ENCODE data around the gene PREB. TPM values are rescaled to one million over a fixed set of nuclear protein-coding genes. Genes with fewer than 3 reads are reported as not detected.

PREB gene
- total and polyA plus RNA-seq, 2 of the 13 experiments (the other 11 are each of a cell fraction or from before 2014, with no cell fraction given) = 112 to 192 TPM

GRCh38 chr2:27085673-27086089 is 48.8 kb downstream of the PREB start (continued):
- TF ChIP-seq SNAPC4 (CRISPR knock-in tag; IDR thresholded peaks at IDR 0.05) (0 out of 2 replicates have a peak, but pooled peaks have one; percentile 12), ZKSCAN1 (IDR thresholded peaks at IDR 0.05; ENCODE audit: low read length) (no peak), SNRNP70 (IDR thresholded peaks at IDR 0.05; ENCODE audit: low read depth, low read length) (no peak), ATF7 (IDR thresholded peaks at IDR 0.05) (no peak), ATF7 (CRISPR knock-in tag; IDR thresholded peaks at IDR 0.05) (no peak), ZNF598 (CRISPR knock-in tag; IDR thresholded peaks at IDR 0.05; ENCODE audit: borderline replicate concordance) (no peak), ZNF484 (CRISPR knock-in tag; IDR thresholded peaks at IDR 0.05; ENCODE audit: borderline replicate concordance, low read depth) (no peak), NFIC (IDR thresholded peaks at IDR 0.05; ENCODE audit: low read length) (no peak), ZNF382 (CRISPR knock-in tag; IDR thresholded peaks at IDR 0.05; ENCODE audit: borderline replicate concordance) (no peak), ZNF121 (CRISPR knock-in tag; IDR thresholded peaks at IDR 0.05) (peak; percentile 56; the same call in 1 of the 2 replicates), SSRP1 (CRISPR knock-in tag; IDR thresholded peaks at IDR 0.05) (no peak), ZNF276 (CRISPR knock-in tag; IDR thresholded peaks at IDR 0.05; ENCODE audit: low read depth) (no peak; the same call in 1 of the 2 replicates), ZSCAN20 (CRISPR knock-in tag; IDR thresholded peaks at IDR 0.05; ENCODE audit: borderline replicate concordance) (no peak), ZNF563 (CRISPR knock-in tag; IDR thresholded peaks at IDR 0.05) (no peak), PITX1 (CRISPR knock-in tag; IDR thresholded peaks at IDR 0.05) (peak; percentile 66), RNF2 (conservative IDR thresholded peaks at IDR 0.05; ENCODE audit: low read depth) (no peak), ZNF704 (CRISPR knock-in tag; IDR thresholded peaks at IDR 0.05; ENCODE audit: borderline replicate concordance) (no peak), FIP1L1 (IDR thresholded peaks at IDR 0.05; ENCODE audit: borderline replicate concordance, insufficient read depth, low read depth, low read length) (no peak), ZNF614 (CRISPR knock-in tag; IDR thresholded peaks at IDR 0.05; ENCODE audit: borderline replicate concordance) (no peak)
- TF ChIP-seq, protein P1, sequence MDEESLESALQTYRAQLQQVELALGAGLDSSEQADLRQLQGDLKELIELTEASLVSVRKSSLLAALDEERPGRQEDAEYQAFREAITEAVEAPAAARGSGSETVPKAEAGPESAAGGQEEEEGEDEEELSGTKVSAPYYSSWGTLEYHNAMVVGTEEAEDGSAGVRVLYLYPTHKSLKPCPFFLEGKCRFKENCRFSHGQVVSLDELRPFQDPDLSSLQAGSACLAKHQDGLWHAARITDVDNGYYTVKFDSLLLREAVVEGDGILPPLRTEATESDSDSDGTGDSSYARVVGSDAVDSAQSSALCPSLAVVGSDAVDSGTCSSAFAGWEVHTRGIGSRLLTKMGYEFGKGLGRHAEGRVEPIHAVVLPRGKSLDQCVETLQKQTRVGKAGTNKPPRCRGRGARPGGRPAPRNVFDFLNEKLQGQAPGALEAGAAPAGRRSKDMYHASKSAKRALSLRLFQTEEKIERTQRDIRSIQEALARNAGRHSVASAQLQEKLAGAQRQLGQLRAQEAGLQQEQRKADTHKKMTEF (CRISPR knock-in tag; IDR thresholded peaks at IDR 0.05) = no peak
- TF ChIP-seq, protein P2, sequence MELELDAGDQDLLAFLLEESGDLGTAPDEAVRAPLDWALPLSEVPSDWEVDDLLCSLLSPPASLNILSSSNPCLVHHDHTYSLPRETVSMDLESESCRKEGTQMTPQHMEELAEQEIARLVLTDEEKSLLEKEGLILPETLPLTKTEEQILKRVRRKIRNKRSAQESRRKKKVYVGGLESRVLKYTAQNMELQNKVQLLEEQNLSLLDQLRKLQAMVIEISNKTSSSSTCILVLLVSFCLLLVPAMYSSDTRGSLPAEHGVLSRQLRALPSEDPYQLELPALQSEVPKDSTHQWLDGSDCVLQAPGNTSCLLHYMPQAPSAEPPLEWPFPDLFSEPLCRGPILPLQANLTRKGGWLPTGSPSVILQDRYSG (CRISPR knock-in tag; IDR thresholded peaks at IDR 0.05) = no peak

All from HepG2 (cell line).